Stimulated activated CD4-positive, alpha-beta T cell treated with anti-CD3 and anti-CD28 coated beads, Interleukin-4, amount 100 ng/mL, for 48 hours (primary cell): ENCODE results near the gene G3BP1.
A peak's percentile ranks its signal among the peaks of the same experiment; 100 is the strongest.
"Not testable (repeated sequence)": the region's sequence is repeated elsewhere in the genome, so short reads cannot be mapped to it uniquely, and the experiment has no call there.

Source experiments
- DNase-seq, 2 donors: peaks; one replicate each; pipeline ENCODE4 v3.0.0-alpha.2; 2020; ENCODE audit warnings: low read depth in 2 of 2

The G3BP1 gene

DNA sequence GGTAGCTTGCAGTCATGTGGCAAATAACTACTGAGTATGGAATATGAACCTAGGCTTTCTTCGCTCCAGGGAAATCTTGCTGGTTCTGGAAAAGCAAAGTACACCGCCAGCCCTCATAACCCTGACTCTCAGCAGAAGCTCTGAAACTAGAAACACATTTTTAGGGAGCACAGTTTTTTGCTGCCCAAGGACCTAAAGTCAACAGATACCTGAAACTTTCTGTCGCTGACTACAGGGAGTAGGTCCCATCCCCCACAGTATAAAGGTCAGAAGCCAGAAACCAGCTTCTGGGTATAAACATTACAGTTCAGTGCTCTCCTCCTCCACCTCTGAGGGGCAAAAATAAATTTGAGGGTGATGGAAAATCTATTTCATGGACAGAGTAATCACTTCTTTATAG lies 16.4 kb upstream of the G3BP1 start:
- DNase-seq: no peak

DNA sequence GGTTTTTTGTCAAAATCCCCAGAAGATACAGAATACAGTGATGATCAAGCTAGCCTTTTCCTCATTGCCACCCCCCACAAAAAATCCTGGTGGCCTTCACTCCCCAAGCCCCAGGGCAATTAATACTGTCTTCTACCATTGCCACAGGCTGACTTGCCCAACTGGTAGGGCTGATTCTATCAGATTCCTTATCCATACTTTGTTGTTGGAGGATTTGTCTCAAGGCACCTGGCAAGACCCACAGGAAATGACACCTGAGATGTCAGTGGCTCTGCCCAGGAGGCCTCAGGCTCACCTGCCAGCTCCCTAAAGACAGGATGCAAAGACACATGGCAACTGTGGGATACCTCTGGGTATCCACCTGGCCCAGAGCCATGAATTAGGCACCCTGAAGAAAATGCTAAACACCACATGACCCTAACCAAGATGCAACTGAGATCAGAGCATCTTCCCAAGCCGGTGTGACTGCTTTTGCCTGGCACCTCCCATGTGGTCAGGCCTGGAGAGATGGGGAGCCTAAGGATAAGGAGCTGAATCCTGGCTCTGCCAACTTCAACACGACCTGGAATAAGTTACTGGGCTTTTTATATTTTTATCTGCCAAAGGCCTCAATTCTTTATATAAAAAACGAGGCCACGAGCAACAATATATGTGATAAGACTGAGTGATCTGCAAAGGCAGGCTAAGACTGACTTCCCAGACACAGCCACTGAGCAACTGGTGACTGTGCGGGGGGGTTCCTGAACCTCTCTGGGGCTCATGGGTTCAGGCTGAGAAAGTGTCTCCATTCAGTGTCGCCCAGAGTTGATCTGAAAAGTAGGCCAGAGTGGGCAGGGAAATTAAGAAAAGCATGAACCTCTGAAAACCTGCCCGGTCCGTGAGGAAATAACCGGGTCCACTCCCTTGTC lies 14.3 kb upstream of the G3BP1 start:
- peak in 1 of 2 donors; percentile 15 for DNase-seq

- DNase-seq: no peak
These were observed 13.7 kb upstream of the G3BP1 start for GRCh38 chr5:151758141-151758429.

DNA sequence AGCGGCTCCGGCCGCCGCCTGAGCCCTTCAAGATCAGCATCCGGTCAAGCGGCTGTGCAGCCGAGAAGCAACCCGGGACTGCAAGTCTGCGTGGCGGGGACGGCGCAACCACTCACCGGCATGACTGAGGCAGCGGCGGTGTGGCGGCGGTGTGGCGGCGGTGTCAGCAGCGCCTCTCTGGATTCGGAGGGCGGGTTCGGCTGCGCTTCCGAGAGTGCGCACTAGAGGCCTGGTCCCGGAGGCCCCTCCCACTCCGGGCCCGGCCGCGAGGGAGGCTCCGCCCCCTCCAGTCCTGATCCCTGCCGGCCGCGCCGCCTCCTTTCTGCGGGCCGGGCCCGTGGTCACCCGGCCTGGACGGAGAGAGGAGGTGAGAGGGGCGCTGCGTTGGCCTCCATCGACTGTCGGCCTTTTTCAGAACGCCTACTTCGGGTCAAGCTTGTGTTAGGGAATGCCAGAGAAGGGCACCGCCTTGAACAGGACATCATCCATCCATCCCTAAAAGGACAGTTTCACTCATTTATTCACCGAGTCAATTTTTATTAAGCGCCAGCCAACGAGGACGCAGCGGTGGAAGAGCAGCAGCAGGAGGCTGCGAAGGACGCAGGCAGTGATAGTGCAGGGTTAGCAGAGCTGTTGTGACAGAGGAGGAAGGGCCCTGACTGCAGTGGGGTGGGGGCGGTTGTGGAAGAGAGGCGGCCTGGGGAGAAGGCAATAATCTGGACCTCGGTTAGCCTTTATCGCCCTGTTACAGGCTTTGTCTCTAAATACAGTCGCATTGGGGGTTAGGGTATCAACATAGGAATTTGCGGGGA lies 13.1 kb upstream of the G3BP1 start, which contains the start of gene ATOX1:
TSS of gene ATOX1 (minus strand) at position 202 of the 812 bp plus-strand sequence. CDS start at position 122, 80 bp downstream.
- peak; percentile 85 to 90 for DNase-seq

DNA sequence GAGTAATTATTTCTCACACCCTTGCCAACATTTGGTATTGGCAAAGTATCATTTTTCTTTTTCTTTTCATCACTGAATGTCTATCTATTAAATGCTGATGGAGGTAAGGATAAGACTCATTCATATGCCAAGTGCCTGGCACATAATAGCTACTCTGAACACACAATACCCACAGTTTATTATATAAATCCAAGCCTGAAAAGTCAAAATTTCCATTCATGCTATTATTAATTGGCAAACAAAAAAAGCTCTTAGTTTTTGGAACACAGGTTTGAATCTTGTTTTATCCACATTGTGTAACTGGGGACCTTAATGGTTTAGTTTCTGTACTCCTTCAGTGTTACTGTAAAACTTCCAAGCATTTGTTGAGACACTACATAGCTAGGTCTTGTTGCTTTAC lies 7.0 kb upstream of the G3BP1 start:
- DNase-seq: no peak

DNA sequence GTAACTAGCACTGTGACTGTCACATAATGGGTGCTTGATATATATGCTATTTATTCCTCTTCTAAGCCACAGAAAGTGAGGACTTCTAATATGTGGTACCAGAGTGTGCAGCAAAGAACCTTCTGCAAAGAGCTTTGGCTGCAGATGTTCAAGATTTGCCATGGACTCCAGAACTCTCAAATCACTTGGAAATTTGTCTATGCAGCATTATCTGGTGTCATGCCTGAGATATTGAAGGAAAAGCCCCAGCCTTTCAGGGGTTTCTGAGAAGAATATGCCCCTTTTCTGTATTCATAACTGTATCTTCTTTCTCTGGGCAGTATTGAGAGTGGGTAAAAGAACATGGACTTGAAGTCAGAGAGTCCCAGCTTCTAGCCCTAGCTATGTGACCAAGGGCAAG lies 4.8 kb upstream of the G3BP1 start:
- no peak for DNase-seq

- peak; percentile 39 to 56 for DNase-seq
These were observed 1.1 kb upstream of the G3BP1 start for GRCh38 chr5:151770383-151771258.

DNA sequence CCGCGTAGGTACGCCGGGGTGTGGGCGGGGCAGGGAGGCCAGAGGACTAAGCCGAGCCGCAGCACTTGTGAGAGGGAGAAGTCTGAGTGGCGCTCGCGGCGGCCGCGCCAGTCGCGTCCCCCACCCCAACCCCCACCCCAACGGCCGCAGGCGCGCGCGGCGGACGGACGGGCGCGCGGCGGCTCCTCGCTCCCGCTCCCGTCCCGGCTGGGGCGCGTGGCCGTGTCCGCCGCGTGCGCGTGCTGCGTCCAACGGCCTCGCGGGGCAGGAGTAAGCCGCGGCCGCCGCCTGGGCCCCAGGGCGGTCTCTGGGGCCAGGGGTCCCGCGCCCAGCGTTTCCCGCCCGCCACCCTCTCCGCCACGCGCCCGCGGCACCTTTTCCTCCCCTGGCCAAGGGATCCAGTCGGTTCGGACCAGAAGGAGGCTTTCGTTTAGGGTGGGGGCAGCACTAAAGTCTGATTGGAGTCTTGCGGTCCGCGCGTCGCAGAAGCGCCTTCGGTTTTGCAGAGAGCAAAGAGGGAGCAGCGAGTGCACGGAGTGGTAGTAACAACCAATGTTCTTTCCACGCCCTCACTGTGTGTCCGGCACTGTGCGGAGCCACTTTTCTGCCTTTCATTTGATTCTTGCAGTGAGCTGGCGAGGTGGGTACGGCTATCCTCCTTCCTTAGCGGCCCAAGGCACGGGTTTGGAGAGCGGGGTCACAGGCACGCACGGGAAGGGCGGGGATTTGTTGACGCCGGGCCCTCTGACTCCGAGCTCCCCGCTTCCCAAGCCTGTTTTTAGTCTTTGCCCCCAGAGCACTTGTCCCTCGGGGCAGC lies 483 bp downstream of the G3BP1 start:
- peak; percentile 19 to 21 for DNase-seq

DNA sequence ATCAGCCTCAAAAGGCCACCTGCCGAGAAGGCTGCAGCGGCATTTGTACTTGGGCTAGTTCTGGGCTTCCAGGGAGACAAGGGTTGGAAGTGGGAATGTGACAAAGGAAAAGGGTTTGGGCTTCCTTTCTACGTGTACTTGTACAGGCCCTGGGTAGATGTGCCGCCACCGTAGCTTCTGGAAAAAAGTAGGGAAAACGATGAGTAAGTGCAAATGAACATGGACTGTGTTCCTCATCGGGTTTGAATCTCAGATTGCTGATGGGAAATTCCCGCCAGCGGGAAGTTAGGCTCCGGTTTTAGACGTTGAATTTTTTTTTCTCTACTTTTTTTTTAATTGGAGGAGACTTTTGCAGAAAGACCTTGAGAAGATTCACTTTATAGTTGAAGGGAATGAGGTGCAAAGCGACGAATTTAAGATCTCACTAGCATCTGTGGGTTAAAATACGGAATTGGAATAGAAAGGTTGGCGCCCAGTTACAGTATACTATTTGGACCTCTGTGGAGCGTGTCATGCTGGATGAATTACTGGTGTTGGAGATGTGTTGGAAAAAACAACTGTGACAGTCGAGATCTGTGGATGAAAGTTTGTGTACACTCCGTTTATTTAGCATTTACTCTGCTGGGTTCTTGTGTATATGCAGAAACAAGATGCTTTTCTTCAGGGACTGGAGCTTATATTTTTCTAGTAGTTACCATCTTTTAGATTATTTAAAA lies 1.2 kb downstream of the G3BP1 start:
- DNase-seq: no peak

GRCh38 chr5:151773951-151774350 lies 2.2 kb downstream of the G3BP1 start:
- DNase-seq: no peak

GRCh38 chr5:151775025-151775606 lies 3.4 kb downstream of the G3BP1 start:
- DNase-seq: no peak

- DNase-seq: no peak
These were observed 7.9 kb downstream of the G3BP1 start for GRCh38 chr5:151779531-151780125.

GRCh38 chr5:151780348-151780747 lies 8.6 kb downstream of the G3BP1 start:
- DNase-seq: no peak

DNA sequence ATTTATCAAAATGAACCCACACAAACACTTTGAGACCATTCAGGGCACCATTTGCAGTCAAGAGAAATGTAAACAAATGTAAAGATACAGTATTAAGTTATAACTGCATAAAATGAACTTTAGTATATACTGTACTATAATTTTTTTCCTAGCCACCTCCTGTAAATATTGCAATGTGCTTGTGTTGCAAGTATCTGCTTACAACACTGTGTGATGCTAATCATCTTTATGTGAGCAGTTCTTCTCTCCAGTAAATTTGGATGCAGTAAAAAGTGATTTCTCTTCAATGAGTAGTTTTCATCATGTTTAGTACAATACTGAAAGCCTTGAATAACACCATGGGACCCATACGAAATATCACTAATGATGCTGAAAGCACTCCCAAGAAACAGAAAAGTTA lies 9.4 kb downstream of the G3BP1 start:
- no peak for DNase-seq

GRCh38 chr5:151783664-151784063 lies 11.9 kb downstream of the G3BP1 start:
- not testable (repeated sequence) for DNase-seq

GRCh38 chr5:151784141-151784540 lies 12.4 kb downstream of the G3BP1 start:
- DNase-seq: no peak

GRCh38 chr5:151786468-151786867 lies 14.7 kb downstream of the G3BP1 start:
- DNase-seq: no peak

DNA sequence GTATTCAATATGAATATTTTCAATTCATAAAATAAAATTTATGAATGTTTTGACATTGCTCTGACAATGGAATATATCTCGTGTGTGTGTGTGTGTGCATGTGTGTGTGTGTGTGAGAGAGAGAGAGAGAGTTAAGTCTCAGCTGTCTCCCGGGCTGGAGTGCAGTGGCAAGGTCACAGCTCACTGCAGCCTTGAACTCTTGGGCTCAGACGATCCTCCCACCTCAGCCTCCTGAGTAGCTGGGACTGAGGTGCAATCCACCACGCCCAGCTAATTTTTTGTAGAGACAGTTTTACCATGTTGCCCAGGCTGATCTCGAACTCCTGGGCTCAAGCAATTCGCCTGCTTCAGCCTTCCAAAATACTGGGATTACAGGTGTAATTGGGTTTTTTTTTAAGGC lies 16.1 kb downstream of the G3BP1 start:
- no peak for DNase-seq

DNA sequence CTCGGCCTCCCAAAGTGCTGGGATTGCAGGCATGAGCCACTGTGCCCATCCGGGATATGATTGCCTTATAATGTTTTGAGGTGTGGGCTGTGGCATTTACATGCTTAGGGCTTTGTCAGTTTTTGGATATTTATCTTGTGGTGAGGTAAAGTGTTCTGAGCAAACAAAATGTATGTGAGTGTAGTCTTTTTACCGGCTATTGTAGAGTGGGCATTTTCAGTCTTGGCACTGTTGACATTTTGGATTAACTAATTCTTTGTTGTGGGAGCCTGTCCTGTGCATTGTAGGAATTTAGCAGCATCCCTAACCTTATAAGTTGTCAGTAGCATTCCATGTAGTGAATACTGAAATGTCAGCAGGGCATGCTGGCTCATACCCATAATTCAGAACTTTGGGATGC lies 21.6 kb downstream of the G3BP1 start:
- no peak for DNase-seq

DNA sequence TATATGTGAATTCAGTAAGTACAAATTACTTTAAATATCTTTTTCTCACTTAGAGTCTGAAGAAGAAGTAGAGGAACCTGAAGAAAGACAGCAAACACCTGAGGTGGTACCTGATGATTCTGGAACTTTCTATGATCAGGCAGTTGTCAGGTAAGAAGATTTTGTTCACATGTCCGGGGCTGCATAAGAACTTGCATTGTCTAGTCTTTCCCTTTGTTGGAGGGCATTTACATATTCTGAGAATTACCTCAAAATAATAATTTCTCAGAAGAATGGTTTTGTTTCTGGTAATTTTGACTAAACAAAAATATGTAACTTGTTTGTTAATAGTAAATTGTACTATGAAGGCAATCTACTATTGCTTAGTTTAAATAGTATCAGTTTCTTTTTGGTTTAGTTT lies 23.7 kb downstream of the G3BP1 start:
- DNase-seq: no peak
